ENCODE results near the gene PPP1R12A.

The PPP1R12A gene

GRCh38 chr12:79935624-79936345 is 888 bp upstream of the PPP1R12A start:
- no peak for DNase-seq

GRCh38 chr12:79934281-79935020 is 446 bp downstream of the PPP1R12A start:
- no peak for DNase-seq

DNA sequence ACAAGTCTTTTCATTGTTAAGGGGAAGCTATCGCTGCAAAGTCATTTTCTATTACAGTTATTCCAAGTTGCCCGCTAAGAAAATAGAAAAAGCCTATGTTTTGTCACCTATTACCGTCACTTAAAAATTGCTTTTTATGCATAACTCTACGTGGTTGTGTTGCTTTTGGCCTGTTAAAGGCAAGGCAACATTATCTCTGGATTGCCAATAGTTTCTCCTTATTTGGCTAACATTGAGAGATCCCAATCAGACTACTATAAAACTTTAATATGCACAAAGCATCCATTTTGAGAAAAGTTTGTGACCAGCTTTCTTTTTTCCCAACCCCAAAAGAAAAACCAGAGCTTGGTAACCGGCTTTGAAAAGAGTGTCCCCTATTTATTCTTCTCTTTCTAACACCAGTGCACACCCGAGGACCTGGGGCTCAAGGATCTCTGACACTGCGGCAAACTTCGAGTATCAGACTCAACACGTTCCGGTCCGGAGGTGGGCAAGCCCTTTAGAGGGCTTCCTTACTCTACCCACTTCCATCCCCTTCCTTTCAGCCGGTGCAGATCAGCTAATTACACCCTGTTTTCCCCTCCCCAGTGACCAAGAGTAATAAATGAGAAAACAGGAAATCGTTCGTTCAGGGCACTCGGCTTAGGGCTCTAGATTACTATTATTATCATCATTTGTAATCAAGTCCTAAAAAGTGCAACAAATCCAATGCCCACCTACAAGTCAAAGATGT is 1.2 kb downstream of the PPP1R12A start:
- no peak for DNase-seq

- no peak for DNase-seq
Measured at GRCh38 chr12:79933043-79933442, 1.9 kb downstream of the PPP1R12A start.

- no peak for DNase-seq
Measured at GRCh38 chr12:79932357-79932756, 2.5 kb downstream of the PPP1R12A start.

- no peak for DNase-seq
Measured at GRCh38 chr12:79929065-79929464, 5.8 kb downstream of the PPP1R12A start.

- no peak for DNase-seq
Measured at GRCh38 chr12:79927772-79928474, 7.0 kb downstream of the PPP1R12A start.

GRCh38 chr12:79926951-79927350 is 7.9 kb downstream of the PPP1R12A start:
- DNase-seq: no peak

DNA sequence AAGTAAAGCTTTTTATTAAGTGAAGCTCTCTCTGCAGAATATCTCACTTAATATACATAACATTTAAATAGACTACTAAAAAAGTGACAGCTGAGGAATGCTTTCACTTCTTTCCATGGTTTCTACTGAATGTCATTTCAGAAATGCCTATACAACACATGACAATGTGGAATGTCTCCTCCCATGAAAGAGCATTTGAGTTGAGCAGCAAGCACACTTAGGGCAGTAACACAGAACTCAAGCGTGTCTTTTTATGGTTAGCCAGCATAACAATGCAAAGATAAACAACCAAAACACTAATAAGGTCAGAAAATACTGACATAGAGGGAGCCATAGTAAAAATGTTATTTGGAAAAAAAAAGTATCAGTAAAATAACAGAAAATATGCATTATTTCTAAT is 9.4 kb downstream of the PPP1R12A start:
- no peak for DNase-seq

GRCh38 chr12:79921786-79922185 is 13.1 kb downstream of the PPP1R12A start:
- DNase-seq: no peak

DNA sequence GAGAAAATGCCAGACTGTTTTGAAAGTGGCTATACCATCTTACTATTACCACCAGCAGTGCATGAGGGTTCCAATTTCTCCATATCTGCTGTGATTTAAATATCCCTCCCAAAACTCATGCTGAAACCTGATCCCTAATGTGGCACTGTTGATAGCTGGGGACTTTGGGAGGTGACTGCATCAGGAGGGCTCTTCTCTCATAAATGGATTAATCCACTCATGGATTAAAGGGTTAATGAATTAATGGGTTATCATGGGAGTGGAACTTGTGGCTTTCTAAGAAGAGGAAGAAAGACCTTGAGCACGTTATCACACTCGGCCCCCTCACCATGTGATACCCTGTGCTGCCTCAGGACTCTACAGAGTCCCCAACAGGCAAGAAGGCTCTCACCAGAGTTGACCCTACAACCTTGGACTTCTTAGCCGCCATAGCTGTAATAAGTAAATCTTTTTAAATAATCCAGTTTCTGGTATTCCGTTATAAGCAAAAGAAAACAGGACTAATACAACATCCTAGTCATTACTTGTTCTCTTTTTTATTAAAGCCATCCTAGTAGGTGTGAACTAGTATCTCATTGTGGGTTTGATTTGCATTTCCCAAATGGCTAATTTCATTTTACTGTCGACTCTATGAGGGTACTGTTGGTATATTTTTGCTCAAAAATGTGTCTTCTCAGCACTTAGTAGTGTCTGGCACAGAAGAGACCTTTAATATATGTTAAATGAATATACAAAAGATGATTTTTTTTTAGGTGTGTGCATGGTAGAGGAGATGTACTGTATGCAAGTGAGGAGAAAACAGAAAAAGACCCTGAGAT is 14.3 kb downstream of the PPP1R12A start:
- no peak for DNase-seq

GRCh38 chr12:79919762-79920161 is 15.1 kb downstream of the PPP1R12A start:
- no peak for DNase-seq

GRCh38 chr12:79916826-79917225 is 18.1 kb downstream of the PPP1R12A start:
- DNase-seq: no peak

DNA sequence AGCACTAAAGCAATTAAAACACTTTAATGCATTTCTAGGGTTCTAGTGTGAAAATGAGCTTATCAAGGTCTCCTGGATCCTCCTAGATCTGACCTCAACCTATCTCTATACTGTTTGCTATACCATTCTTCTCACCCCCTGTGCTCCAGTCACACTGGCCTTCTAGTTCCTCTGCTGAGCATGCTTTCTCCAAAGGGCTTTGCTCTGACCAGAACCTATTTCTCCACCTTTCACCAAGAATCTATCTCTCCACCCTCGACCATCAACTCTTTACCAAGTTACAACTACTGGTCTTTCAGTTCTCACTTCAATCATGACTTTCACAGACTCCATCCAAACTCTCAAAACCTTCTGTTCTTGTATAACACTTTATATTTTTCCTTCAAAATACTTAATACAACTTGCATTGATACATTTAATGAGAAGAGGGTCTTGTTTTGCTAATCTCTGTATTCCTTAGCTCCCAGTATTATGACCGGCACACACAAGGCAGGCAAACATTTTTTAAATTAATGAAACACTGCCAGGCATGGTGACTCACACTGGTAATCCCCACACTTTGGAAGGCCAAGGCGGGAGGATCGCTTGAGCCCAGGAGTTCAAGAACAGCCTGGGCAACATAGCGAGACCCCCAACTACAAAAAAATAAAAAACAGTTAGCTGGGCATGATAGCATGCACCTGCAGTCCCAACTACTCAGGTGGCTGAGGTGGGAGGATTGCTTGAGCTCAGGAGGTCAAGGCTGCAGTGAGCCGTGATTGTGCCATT is 22.8 kb downstream of the PPP1R12A start:
- no peak for DNase-seq

GRCh38 chr12:79908366-79908765 is 26.5 kb downstream of the PPP1R12A start:
- no peak for DNase-seq

DNA sequence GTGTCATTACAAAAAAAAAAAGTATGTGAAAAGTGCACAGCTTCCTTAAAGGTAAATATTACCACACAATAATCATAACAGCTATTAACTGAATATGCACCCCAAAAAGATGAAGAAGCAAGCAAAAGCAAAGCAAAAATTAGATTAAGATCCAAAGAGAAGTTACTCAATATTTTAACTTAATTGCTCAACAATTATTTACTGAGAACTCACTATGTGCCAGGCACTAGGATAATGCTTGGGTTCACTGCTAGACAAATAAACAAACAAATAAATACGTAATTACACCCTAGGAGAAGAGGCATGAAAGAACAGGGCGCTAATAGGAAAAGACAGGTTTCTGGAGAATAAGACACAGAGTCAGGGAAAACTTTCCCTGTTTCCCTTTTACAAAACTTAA is 33.4 kb downstream of the PPP1R12A start:
- DNase-seq: no peak

- DNase-seq: no peak
Measured at GRCh38 chr12:79900951-79901350, 33.9 kb downstream of the PPP1R12A start.

DNA sequence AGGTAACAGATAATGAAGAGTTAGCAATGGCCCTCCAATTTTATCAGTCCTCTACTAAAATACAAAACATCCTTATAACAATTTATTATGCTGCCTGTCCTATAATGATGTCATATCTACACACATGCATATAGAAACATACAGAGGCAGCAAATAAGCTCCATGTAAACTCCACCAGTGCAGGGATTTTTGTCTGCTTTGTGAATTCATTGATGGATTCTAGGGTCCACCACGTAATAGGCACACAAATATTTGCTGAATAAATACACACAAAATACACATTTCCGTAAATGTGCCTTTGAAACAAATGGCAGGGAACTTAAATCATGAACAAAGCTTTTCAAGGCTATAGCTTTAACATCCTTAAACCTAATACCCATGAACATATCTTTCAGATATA is 34.7 kb downstream of the PPP1R12A start:
- no peak for DNase-seq

DNA sequence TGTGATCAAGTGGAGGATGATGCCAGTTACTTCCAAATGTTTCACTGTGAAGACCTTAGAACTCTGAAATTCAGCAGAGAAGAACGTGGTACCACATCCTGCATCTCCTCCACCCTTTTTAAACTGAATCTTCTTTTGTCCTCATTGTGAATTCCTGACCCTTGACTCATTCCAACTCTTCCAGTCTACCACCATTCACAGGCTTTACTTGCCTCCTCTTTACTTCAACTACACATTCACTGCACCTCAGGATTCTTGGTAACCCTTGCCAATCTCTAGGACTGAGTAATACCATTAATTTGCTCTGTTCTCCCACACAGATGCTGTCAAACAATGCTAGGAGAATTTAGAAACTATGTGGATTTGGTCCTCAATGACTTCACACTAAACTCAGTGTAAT is 37.3 kb downstream of the PPP1R12A start:
- DNase-seq: no peak

DNA sequence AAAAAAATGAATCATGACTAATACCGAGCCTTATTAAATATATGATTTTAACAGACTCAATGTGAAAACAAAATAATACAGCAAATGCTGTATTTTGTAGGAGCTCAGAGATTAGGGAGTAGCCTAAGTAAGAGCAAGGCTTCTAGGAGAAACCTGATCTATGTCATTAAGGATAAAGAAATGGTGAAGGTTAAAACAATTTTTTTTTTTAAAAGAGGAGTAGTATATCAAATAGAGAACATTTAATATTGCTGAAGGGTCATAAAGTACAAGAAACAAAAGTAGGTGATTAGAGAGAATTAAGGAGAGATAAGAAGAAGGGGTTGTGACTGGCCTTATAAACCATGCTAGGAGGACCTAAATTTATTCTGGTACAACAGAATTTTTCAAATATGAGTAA is 39.1 kb downstream of the PPP1R12A start:
- no peak for DNase-seq

GRCh38 chr12:79895071-79895470 is 39.8 kb downstream of the PPP1R12A start:
- DNase-seq: no peak

Measured in DMS153 (cell line).